Measurements from ENCODE around the gene STT3B.
"Not testable (repeated sequence)": the region's sequence is repeated elsewhere in the genome, so short reads cannot be mapped to it uniquely, and the experiment has no call there.

STT3B gene

DNA sequence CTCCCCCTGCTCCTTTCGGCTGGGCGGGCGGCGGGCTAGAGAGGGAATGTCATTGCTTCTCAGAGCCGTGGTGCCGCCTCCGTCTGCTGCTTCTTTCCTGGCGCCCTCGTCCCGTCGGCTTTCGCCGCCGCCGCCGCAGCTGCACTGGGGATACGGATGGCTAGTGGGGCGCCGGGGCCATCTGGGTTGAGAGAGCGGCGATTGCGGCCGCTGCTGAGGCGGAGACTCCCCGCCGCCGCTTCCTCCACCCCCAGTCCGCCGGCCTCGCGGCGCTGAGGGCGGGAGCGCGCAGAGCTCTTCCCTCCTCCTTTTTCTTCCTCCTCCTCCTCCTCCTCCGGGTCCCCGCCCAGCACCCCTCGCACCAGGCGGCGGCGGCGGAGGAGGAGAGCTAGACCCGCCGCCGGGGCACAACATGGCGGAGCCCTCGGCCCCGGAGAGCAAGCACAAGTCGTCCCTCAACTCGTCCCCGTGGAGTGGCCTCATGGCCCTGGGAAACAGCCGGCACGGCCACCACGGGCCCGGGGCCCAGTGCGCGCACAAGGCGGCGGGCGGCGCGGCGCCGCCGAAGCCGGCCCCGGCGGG is at the start of gene STT3B:
TSS of gene STT3B (plus strand) at position 339 of the 582 bp plus-strand sequence. CDS start at position 413, 74 bp downstream.
- peak; percentile 69 to 71 for DNase-seq

DNA sequence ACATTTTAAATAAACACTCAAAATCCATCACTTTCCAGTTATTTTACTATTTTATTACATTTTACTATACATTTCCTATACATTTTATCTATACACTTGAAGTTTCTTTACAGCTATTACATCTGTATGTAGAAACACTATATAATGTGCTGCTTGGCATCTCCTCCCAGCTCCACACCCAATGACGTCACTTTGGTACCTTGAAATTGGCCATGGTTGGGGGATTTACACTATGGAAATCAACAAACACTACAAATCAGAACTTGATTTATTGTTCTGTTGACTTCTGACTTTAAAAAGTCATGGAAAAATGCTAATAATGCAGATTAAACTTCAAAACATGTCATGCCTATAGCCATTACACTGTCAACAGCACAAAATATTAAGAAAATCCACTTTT is 48.9 kb upstream of the STT3B start:
- no peak for DNase-seq

DNA sequence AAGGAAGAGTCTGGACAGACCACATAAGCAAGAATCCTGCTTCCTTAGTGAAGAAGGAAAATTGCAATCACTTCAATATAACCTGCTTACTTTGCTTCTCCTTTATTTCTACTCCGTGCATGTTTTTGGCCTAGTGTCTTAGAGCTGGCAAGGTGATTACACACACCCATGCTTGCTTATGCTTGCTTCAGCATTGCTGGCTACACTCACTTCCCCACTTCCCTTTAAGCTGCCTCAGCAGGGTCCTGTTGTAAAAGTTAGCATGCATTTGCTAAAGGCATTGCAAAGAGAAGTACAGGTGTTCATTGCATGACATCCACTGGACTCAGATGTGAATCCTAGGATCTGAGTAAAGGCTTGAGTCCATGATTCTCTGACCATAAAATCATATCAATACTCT is 47.5 kb upstream of the STT3B start:
- DNase-seq: peak in 1 of 2 donors; percentile 4

DNA sequence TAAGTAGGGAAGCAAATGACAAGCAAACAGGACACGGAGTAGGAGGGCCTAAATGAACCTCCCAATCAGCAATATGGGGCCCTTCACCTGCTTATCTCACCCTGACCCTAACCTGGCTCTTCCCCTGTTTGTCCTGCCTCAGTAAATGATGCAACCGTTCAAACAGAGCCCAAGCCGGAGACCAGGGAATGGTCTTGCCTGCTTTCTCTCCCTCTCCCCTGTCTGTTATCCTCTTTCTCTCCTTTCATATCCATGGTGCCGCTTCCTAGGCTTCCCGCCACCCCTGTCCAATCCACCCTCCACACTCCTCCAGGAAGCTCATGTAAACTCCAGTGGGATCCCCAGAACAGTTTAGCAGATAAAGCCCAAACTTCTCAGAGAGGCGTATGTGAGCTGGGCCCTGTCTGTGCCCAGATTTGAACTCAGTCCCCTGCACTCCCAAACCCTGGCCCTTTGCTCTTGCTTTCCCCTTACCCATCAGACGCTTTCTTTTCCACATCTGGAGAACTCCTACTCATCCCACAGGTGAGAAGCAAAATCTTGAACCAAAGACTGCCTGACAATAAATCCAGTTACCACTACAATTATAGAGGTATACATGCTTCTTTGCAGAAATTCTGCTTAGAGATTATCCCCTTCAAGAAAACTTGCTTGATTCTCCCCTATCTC is 45.7 kb upstream of the STT3B start:
- no peak for DNase-seq

DNA sequence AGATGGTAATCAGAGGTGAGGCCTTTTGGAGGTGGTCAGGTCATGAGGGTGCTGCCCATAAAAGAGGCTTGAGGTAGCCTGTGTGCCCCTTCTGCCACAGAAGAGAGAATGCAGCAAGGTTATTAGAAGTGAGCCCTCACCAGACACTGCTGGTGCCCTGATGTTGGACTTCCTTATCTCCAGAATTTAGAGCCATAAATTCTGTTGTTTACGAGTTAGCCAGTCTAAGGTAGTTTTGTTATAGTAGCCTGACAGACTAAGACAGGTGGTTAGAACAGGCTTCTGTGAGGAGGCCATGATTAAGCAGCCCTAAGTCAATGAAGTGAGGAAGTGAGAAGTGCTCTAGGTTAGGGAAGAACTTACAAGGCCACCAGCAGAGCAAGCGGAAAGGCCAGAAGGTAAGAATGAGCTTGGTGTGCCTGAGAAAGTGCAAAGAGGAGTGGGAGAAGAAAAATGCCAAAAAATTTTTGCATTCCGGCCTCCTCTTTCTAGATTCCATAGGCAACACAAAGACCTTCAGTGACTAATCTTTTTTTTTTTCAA is 44.2 kb upstream of the STT3B start:
- DNase-seq: no peak

DNA sequence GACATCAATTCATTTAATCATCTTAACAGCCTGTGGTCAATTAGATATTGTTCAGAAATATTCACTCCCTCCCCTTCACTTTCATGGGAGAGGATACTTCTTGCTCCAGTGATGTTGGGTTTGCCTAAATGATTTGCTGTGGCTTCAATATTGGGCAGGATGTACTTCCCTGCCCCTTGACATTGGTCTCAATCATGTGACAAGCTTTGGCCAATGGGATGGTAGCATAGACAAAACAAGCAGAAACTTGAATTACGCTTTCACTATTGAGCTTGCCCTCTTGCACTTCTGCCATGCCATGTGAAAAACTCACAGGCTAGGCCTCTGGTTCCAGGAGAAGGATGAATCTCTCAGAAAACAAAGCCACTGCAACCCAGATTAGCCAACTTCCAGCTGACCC is 42.2 kb upstream of the STT3B start:
- no peak for DNase-seq

DNA sequence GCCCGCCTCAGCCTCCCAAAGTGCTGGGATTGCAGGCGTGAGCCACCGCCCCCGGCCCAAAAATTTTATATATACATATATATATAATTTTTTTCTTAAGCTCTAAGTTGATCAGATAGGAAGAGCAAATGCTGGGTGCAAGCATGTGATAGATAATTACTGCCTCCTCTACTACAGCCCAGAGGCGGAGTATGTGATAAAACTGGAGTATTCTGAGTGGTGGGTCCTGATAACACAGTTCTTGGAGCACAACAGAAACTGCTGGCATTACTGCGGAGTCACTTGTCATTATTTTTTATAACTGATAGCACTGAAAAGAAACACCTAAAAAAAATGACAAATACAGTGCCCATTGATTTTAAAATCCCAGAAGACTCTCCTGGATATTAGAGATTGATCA is 41.1 kb upstream of the STT3B start:
- DNase-seq: no peak

DNA sequence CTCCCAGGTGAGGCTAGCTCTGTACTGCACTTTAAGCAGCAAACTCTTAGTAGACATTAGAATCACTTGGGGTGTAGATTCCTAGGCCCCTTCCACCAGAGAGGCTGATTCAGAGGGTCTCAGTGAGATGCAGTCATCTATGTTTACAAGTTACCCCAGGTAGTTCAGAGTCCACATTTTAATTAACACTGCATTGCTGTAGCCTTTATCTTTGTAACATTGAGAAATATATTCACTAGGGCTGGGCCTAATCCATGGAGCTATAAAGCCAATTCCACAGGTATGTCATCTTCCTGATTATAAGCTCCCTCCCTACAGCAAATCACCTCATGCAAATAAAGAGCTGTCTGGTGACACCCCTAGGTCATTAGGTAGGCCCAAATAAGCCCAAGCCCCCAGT is 39.6 kb upstream of the STT3B start:
- no peak for DNase-seq

DNA sequence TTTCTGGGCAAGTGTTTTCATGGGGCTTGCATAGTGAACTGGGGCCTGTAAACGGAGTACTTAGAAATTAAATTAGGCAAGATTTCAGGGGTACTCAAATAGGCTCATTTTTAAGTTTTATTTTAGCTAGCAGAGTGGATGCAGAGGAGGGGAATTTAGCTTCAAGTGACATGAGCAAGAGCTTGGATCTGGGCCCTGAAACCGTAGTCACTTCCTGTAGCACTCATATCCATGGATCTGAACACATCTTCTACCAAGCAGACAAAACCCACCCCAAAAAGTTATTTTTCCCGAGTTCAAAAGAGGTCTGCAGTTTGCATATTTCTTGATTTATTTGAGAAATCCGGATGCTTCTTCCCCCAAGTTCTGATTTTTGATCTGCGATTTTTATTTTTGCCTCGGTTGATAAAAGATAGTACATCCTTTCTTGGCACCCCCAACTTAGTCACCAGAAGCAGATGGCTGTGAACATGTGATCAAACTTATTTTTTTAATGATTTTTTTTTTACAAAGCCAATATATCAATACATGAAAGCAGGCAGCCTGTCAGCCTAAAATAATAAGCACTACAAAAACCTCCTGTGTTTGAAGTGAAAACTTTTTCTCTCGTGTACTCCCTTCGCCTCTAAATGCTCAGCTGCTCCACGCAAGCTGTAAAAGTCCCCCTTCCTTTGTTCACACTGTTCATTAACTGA is 36.6 kb upstream of the STT3B start:
- no peak for DNase-seq

DNA sequence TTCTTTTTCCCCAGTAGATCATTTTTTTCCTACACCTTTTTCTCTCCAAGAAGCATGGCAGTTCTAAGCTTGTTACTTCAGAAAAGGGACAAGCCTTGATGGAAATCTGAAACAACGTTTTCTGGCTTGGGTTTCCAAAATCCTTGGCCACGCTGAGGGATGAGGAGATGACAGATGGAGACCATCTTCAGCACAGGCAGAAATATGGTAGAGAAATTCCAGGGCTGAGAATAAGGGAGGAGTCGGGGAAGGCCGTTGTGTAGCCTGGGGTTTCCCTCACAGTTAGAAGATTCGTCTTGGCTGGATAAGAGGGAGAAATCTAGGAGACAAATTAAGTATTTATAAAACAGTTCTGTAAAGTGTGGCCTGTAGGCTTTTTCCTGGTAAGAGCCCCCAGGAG is 33.9 kb upstream of the STT3B start:
- no peak for DNase-seq

DNA sequence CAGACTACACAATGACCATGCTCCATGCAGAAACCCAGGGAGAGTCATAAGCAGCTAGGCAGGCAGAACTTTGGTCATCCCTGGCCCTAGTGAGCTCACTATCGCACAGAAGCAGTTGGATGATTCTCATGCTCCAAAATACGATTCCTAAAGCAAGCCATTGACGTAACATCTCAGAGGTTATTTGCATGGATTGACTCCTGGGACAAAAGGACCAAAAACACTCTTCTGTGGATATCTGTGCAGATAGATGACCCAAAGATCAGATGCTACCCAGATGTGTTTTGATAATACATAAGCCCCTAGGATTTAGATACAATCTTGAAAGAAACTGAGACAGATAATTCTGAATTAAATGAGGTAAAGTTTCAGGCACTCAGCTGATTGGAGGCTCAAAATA is 33.4 kb upstream of the STT3B start:
- DNase-seq: no peak

DNA sequence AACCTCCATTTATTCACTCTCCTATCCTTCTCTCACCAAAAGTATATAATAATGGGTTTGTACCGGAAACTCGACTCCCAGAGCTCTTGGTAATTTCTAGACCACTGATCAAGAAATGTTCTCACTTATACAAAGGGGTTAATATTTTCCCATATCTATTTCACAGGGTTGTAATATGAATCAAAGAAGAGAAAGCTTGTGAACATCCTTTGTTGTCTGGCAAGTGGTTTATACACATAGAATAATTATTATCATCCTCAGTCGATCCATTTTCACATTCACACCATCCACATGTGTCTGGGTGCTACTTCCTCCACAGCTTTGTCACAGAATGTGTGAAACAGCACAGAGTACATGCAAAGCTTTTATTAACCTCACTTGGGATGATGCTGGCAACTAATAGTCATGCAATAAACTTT is 29.9 kb upstream of the STT3B start:
- no peak for DNase-seq

DNA sequence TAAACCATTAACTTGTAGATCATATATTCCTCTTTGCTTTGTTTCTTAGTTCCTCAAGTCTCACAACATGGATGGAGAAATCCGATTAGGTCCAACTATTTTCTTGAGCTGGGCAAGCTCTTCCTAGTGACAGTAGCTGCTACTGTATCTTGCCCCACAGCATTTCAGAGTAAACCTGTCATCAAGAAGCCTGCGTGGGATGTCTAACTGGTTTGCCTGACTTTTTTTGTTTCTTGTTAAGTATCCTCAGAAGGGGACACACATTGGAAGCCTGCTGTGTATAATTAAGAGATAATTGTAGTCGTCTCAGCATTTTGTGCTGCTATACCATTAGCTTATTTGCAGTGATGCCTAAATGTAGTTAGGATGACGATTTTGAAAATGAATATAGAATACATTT is 29.3 kb upstream of the STT3B start:
- DNase-seq: no peak

DNA sequence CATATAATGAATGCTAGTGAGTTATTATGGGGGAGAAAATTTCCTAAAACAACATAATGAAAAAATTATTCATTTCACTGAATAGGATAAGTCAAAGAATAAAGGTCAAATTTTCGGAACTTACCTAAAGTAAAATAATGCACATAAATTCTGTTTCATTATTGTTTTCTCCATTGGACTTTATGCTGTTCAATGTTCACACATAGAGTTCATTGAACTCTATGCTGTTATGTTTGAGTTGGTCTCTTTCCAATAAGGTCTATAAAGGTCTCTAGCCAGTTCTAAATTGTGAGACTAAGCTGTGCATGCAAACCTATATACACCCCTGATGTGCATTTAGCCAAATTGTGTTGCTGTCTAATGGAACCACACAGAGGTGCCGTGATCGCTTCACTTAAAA is 28.5 kb upstream of the STT3B start:
- DNase-seq: no peak

DNA sequence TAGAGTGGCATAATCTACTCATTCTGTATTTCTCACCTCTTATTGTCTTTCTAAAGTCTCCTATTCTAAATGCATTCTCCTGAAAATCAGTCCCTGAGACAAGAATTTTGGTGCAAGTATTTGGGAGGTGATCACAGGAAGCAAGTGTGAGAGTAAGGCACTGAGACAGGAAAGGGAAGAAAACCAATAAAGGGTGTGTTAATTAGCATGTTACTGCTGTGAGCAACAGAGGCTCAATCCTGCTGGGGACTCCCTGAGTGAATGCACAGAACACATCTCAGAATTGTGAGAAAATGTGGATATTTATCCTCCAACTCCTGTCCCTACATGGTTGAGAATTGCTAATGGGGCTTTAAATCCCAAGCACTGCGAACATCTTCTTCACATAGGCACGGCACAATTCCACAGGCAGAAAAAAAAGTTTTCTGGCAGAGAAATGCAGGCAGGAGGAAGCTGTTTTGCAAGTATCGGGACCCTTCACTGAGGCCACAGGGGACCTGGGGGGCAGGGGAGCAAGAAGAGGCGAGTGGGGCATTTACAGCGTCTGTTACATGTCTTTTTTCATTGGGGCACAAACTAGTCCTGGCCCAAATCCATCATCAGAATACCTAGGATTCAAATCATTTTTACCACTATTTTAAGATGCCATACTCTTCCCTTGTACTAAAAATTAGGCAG is 27.2 kb upstream of the STT3B start:
- no peak for DNase-seq

DNA sequence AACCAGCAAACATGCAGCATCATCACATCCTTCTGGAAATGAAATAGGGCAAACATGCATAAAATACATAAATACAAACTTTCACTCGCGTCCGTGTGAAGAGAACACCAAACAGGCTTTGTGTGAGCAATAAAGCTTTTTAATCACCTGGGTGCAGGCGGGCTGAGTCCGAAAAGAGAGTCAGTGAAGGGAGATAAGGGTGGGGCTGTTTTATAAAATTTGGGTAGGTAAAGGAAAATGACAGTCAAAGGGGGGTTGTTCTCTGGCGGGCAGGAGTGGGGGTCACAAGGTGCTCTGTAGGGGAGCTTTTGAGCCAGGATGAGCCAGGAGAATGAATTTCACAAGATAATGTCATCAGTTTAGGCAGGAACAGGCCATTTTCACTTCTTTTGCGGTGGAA is 26.2 kb upstream of the STT3B start:
- not testable (repeated sequence) for DNase-seq

DNA sequence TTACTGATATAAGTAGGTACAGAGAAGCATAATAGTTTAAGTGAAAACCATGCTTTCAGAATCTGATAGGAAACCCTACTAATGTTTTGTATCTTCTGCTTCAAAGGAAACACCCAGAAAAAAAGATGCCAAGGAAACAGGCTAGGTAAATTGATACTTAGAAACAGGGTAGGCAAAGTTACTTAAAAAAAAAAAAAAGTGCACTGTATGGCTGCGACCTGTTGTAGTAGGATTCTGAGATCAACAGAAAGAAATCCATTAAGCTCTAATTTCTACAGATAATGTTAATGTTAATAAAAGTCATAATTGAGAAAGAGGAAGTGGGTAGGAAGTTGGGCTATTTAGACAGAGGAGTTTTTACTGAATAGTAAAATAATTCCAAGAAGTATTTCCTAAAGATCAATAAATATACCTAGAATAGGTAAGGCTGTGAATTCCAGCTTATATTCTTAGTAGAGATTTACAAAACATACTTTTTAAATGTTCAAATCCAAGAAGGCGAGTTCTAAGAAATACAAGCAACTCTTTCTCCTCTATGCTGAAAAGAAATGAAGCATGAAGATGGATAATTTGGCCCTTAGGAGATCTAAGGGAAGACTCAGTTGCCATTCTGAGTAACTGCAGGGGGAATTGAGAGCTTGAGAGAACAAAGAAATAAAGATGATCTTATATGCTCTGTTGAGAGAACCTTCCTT is 24.1 kb upstream of the STT3B start:
- no peak for DNase-seq

DNA sequence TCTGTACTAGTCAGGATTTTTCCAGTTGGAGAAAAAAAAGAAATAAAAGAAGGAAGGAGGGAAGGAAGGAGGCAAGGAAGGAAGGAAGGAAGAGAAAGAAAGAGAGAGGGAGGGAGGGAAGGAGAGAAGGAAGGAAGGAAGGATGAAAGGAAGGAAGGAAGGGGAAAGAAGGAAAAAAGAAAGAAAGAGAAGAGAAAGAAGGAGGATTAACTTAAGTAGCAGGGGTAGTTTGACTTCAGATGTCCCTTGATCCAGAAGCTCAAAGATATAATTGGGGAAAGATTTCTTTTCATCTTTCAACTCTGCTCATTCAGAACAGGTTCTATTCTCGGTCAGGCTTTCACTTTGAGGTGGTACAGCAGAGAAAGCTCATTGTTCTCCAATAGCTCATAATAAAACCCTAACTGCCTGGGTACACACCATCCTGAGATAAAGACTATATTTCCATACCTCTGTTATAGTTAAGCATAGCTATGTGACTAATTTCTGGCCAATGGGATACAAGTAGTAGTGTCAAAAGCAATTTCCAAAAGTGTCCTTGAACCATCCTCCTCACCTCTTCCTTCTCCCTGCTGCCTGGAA is 23.5 kb upstream of the STT3B start:
- no peak for DNase-seq

DNA sequence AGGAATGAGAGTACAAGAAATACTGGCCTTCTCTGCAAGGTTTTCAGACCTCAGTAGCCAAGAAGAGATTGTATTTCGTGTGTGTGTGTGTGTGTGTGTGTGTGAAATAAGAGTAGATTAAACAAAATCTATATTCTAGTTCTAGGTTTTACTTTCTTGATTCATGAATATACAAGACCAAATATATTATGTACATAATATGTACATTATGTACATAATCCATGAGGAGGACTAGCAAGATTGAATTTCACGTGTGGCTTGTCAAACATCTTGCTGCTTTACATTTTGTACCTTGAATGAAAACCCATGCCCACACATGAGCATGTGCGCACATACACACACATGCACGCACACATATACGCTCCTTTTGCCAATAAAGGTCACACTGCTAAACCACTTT is 18.2 kb upstream of the STT3B start:
- no peak for DNase-seq

DNA sequence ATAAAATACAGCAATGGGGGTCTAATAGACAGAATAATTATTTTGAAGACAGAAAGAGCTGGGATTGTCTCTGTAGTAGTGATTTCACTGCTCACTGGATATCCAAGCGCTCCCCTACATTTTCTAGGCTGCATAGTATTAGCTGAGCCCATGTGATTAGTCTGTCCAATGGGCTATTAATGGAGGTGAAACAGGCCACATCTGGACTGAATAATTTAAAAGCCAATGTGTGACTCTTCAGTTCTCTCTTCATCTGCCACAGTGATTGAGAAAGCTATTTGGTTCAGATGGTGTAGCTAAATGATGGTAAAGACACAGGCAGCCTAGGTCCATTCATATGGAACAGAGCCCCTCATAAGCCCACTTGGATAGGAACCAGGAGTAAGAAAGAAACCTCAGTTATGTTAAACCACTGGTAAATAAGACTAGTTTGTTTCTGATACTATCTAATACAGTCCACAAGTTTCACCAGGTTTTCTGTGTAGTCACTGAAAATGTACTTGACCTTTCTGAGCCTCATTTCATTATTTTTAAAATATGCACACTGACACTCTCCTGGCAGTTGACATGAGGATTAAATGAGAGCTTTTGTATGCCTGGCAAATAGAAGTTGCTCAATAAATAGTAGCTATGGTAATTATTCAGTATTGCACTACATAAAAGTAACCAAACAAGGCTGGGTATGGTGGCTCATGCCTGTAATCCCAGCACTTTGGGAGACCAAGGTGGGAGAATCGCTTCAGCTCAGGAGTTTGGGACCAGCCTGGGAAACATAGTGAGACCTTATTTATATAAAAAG is 17.0 kb upstream of the STT3B start:
- DNase-seq: no peak

DNA sequence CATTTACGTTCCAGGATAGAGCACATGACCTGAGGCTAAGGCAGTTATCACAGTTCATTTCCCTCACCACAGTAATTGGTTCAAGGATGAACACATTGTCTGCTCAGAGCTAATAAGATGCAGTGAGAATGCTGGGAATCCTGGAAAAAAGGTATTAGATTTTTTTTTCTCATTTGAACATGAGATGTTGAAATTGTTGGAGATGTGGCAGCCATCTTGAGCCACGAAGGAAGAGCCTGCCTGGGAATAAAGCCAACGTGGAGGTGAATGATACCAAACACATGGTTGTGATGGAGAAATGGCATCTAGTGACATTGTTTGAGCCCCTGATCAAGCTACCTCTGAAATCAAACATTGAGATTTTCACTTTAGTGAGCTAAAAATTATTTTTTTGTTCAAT is 16.0 kb upstream of the STT3B start:
- DNase-seq: no peak

DNA sequence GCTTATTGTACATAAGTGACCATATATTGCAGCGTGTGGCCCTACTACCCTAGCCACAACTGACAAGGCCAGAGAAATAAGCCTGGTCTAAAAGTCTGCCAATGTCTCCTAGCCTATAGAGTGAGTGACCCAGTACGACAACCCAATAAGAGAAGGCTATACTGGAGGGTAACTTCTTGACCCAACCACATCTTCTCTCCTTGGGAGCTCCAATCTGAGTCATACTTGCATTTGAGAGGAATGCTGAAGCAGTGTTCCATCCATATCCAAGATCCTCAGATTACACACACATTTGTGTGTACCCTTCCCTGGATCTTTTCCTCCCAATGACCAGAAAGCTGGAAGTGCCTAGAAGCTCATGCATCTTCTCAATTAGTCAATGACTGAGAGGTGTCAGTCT is 11.3 kb upstream of the STT3B start:
- DNase-seq: no peak
